Spinal cord (tissue), 10 donors: ENCODE data around the gene RECQL5. TPM values are rescaled to one million over a fixed set of nuclear protein-coding genes. Genes with fewer than 3 reads are reported as not detected.
"Not testable (repeated sequence)": the region's sequence is repeated elsewhere in the genome, so short reads cannot be mapped to it uniquely, and the experiment has no call there.

Experiments
- DNase-seq, 6 donors: peaks; one replicate each; pipeline versions ENCODE4 v3.0.0 to v3.0.0-alpha.2; 2013 to 2015; ENCODE audit warnings: low spot score in 6 of 6, low read depth in 4 of 6
- H3K27ac ChIP-seq: one replicate; pipeline ENCODE4 v1.5.1; 2013; ENCODE audit warnings: low read depth, low read length, control low read depth
- H3K27me3 ChIP-seq: one replicate; pipeline ENCODE4 v1.6.1; 2013; ENCODE audit warnings: low read length; ENCODE audit not compliant: control insufficient read depth, insufficient read depth
- H3K36me3 ChIP-seq: one replicate; pipeline ENCODE4 v1.6.1; 2013; ENCODE audit warnings: low read length; ENCODE audit not compliant: control insufficient read depth, insufficient read depth
- H3K4me1 ChIP-seq: one replicate; pipeline ENCODE4 v1.6.1; 2013; ENCODE audit warnings: low read length; ENCODE audit not compliant: control insufficient read depth, insufficient read depth
- H3K4me3 ChIP-seq: one replicate; pipeline ENCODE4 v1.5.1; 2013; ENCODE audit warnings: low read depth, low read length, control low read depth
- H3K9me3 ChIP-seq: one replicate; pipeline ENCODE4 v1.6.1; 2013; ENCODE audit warnings: low read length; ENCODE audit not compliant: control insufficient read depth, insufficient read depth
- WGBS: methylation state at CpG from one replicate; pipeline ENCODE4 v1.1.5; 2013; ENCODE audit warnings: missing lambda C conversion rate; ENCODE audit not compliant: insufficient coverage; 5-methylcytosine and 5-hydroxymethylcytosine counted together
- polyA plus RNA-seq, 2 donors: library from polyadenylated mRNA; unstranded; fragments of 120-200 nt; gene quantifications; one replicate each; pipeline ENCODE4 v1.2.1, GENCODE V29; 2013; ENCODE audit not compliant: insufficient read length in 2 of 2
- total RNA-seq, 2 donors: library from RNA; depleted of rRNA in 1 of 2; stranded (reverse); fragments of 120-200 nt in 1 of 2; fragments of >200 nt in 1 of 2; gene quantifications; one replicate each; pipeline versions ENCODE4 v1.2.3 to v1.2.4, GENCODE V29; 2013 to 2014
- donor health status: healthy.

RECQL5 gene
- total and polyA plus RNA-seq, 4 donors, result 10.2 to 36.5 (median 28.7) TPM

GRCh38 chr17:75593430-75593829, 73.5 kb downstream of the RECQL5 start:
- WGBS, result 87% methylated on average over 6 of the region's 9 CpGs
- not testable (repeated sequence) for H3K4me3 ChIP-seq, H3K27ac ChIP-seq, H3K27me3 ChIP-seq, H3K9me3 ChIP-seq, DNase-seq
- Histone ChIP-seq H3K4me1 (peaks cover 19% of the 10 kb centered on the region), H3K36me3 (peaks cover 29% of the 10 kb centered on the region)

GRCh38 chr17:75592348-75593020, 74.5 kb downstream of the RECQL5 start:
- peaks cover 29% of the 10 kb centered on the region for H3K36me3 ChIP-seq
- H3K9me3 ChIP-seq, result no peaks in the 10 kb centered on the region
- H3K27me3 ChIP-seq, result no peaks in the 10 kb centered on the region
- WGBS, result 85% methylated on average over 10 of the region's 17 CpGs
- no peak for DNase-seq
- H3K4me1 ChIP-seq, result peaks cover 27% of the 10 kb centered on the region
- no peak overlapping the region for H3K27ac ChIP-seq
- no peak overlapping the region for H3K4me3 ChIP-seq

- H3K27me3 ChIP-seq, result no peaks in the 10 kb centered on the region
- H3K36me3 ChIP-seq, result peaks cover 29% of the 10 kb centered on the region
- peaks cover 33% of the 10 kb centered on the region for H3K4me1 ChIP-seq
- WGBS, result 97% methylated on average over 6 of the region's 7 CpGs
- no peaks in the 10 kb centered on the region for H3K9me3 ChIP-seq
- no peak for DNase-seq
- H3K4me3 ChIP-seq, result no peak overlapping the region
- H3K27ac ChIP-seq, result no peak overlapping the region
These were observed 75.1 kb downstream of the RECQL5 start for GRCh38 chr17:75591722-75592302.

GRCh38 chr17:75590849-75591721, 75.9 kb downstream of the RECQL5 start:
- H3K9me3 ChIP-seq, result no peaks in the 10 kb centered on the region
- no peaks in the 10 kb centered on the region for H3K27me3 ChIP-seq
- DNase-seq, result no peak
- H3K4me1 ChIP-seq, result peaks cover 33% of the 10 kb centered on the region
- peaks cover 26% of the 10 kb centered on the region for H3K36me3 ChIP-seq
- no peak overlapping the region for H3K4me3 ChIP-seq
- 91% methylated on average over 12 of the region's 12 CpGs for WGBS
- no peak overlapping the region for H3K27ac ChIP-seq

DNA sequence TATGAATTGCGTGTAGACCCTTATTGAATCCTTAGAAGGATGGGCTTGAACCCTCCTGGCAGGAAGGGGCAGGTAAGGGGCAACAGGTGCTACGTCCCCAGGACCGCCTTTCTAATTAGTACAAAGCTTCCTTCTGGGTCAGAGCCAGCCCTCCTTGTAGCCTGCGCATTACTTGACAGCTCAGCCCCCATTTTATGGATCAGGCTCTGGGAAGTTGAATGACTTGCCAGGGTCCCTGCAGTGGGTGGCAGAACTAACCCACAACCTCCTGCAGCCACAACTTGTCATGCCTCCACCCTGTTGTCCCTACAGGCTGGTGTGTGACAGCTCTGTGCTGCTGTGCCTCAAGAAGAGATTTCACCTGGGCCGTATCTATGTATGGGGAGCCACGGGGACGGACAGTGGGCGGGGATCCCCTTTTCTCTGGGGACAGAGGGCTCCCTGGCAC, 76.6 kb downstream of the RECQL5 start:
- H3K36me3 ChIP-seq, result peaks cover 26% of the 10 kb centered on the region
- no peak overlapping the region for H3K27ac ChIP-seq
- H3K27me3 ChIP-seq, result no peaks in the 10 kb centered on the region
- no peak overlapping the region for H3K4me3 ChIP-seq
- no peaks in the 10 kb centered on the region for H3K9me3 ChIP-seq
- 89% methylated on average over 6 of the region's 8 CpGs for WGBS
- peaks cover 33% of the 10 kb centered on the region for H3K4me1 ChIP-seq
- DNase-seq, result no peak

GRCh38 chr17:75589919-75590303, 77.0 kb downstream of the RECQL5 start:
- H3K9me3 ChIP-seq, result no peaks in the 10 kb centered on the region
- peak overlapping the region; percentile 51 for H3K4me3 ChIP-seq
- 62% methylated on average over 27 of the region's 29 CpGs for WGBS
- DNase-seq, result peak in 2 of 6 donors; percentile 14 to 36
- peaks cover 26% of the 10 kb centered on the region for H3K36me3 ChIP-seq
- H3K27ac ChIP-seq, result no peak overlapping the region
- peaks cover 33% of the 10 kb centered on the region for H3K4me1 ChIP-seq
- H3K27me3 ChIP-seq, result no peaks in the 10 kb centered on the region

GRCh38 chr17:75589012-75589918, 77.7 kb downstream of the RECQL5 start:
- Histone ChIP-seq H3K4me3 (peak overlapping the region; percentile 55), H3K4me1 (peaks cover 33% of the 10 kb centered on the region), H3K27me3 (no peaks in the 10 kb centered on the region), H3K36me3 (peaks cover 26% of the 10 kb centered on the region), H3K27ac (peak overlapping the region; percentile 57), H3K9me3 (no peaks in the 10 kb centered on the region)
- 4% methylated on average over 96 of the region's 100 CpGs for WGBS
- peak; percentile 33 to 97 (median 83) for DNase-seq

GRCh38 chr17:75588596-75589011, 78.3 kb downstream of the RECQL5 start:
- WGBS, result 3% methylated on average over 49 of the region's 49 CpGs
- peaks cover 26% of the 10 kb centered on the region for H3K36me3 ChIP-seq
- no peaks in the 10 kb centered on the region for H3K27me3 ChIP-seq
- H3K27ac ChIP-seq, result peak overlapping the region; percentile 86
- peaks cover 33% of the 10 kb centered on the region for H3K4me1 ChIP-seq
- H3K9me3 ChIP-seq, result no peaks in the 10 kb centered on the region
- DNase-seq, result peak in 3 of 6 donors; percentile 7 to 19 (median 15)
- peak overlapping the region; percentile 55 for H3K4me3 ChIP-seq
